ENCODE measurements around the gene SYCN.
"Not testable (repeated sequence)": the region's sequence is repeated elsewhere in the genome, so short reads cannot be mapped to it uniquely, and the experiment has no call there.

The SYCN gene

GRCh38 chr19:39203372-39204341, at the start of gene SYCN:
Gene SYCN, minus strand, starts transcription at chr19:39204263. Its CDS starts 9 bp downstream, at chr19:39204254.
- no peak for DNase-seq

GRCh38 chr19:39253374-39254149, 49.5 kb upstream of the SYCN start:
- DNase-seq: no peak

- no peak for DNase-seq
Observed at GRCh38 chr19:39252458-39252857, 48.4 kb upstream of the SYCN start.

GRCh38 chr19:39251846-39252245, 47.8 kb upstream of the SYCN start:
- DNase-seq: no peak

GRCh38 chr19:39251081-39251480, 47.0 kb upstream of the SYCN start:
- DNase-seq: no peak

GRCh38 chr19:39248806-39249205, 44.7 kb upstream of the SYCN start, which contains the start of gene IFNL4:
Gene IFNL4, minus strand, starts transcription at chr19:39248856.
- no peak for DNase-seq

GRCh38 chr19:39247701-39248664, 43.9 kb upstream of the SYCN start:
- no peak for DNase-seq

GRCh38 chr19:39246951-39247669, 43.0 kb upstream of the SYCN start:
- no peak for DNase-seq

- not testable (repeated sequence) for DNase-seq
Observed at GRCh38 chr19:39245166-39245565, 41.1 kb upstream of the SYCN start.

- not testable (repeated sequence) for DNase-seq
Observed at GRCh38 chr19:39244410-39245100, 40.5 kb upstream of the SYCN start, which contains the start of gene IFNL3. Gene IFNL3, minus strand, starts transcription at chr19:39245006. Its CDS starts 39 bp downstream, at chr19:39244967.

GRCh38 chr19:39243741-39244140, 39.7 kb upstream of the SYCN start:
- not testable (repeated sequence) for DNase-seq

GRCh38 chr19:39240421-39240820, 36.4 kb upstream of the SYCN start:
- no peak for DNase-seq

GRCh38 chr19:39238944-39239343, 34.9 kb upstream of the SYCN start:
- no peak for DNase-seq

- DNase-seq: no peak
Observed at GRCh38 chr19:39238209-39238608, 34.1 kb upstream of the SYCN start.

- no peak for DNase-seq
Observed at GRCh38 chr19:39237200-39238184, 33.4 kb upstream of the SYCN start.

- DNase-seq: no peak
Observed at GRCh38 chr19:39236527-39236926, 32.5 kb upstream of the SYCN start.

- no peak for DNase-seq
Observed at GRCh38 chr19:39232708-39233107, 28.6 kb upstream of the SYCN start.

GRCh38 chr19:39230096-39230764, 26.2 kb upstream of the SYCN start:
- no peak for DNase-seq

GRCh38 chr19:39224910-39225309, 20.8 kb upstream of the SYCN start:
- no peak for DNase-seq

All from NCI-H1436 treated with DMSO at 0.1 percent for 48 hours (cell line).